GM12874 (cell line): Measurements from ENCODE around the gene EPB41L3.

ENCODE experiments used
- CTCF ChIP-seq: IDR thresholded peaks from 2 replicates; pipeline ENCODE4 v1.5.1; 2011; ENCODE audit warnings: low read depth, mild to moderate bottlenecking, control low read depth, low read length, moderate library complexity; ENCODE audit not compliant: insufficient read depth

EPB41L3 gene

GRCh38 chr18:5518899-5519371 lies 24.9 kb downstream of the EPB41L3 start:
- TF ChIP-seq CTCF: no peak

- no peak for TF ChIP-seq CTCF
Observed at GRCh38 chr18:5518179-5518770, 25.5 kb downstream of the EPB41L3 start.

GRCh38 chr18:5516841-5517240 lies 27.0 kb downstream of the EPB41L3 start:
- TF ChIP-seq CTCF: no peak

GRCh38 chr18:5515011-5515784 lies 28.6 kb downstream of the EPB41L3 start:
- no peak for TF ChIP-seq CTCF

- no peak for TF ChIP-seq CTCF
Observed at GRCh38 chr18:5513947-5514346, 29.9 kb downstream of the EPB41L3 start.

- no peak for TF ChIP-seq CTCF
Observed at GRCh38 chr18:5512176-5512575, 31.6 kb downstream of the EPB41L3 start.

- TF ChIP-seq CTCF: no peak
Observed at GRCh38 chr18:5510135-5510846, 33.5 kb downstream of the EPB41L3 start.
